Fibroblast of gingiva (primary cell): ENCODE results near the gene PRRC2A.
"Not testable (repeated sequence)": the region's sequence is repeated elsewhere in the genome, so short reads cannot be mapped to it uniquely, and the experiment has no call there.

Source experiments
- DNase-seq: peaks from one replicate; pipeline ENCODE4 v3.0.0-alpha.2; 2011; ENCODE audit warnings: low read depth

The PRRC2A gene

GRCh38 chr6:31586008-31586407 lies 34.5 kb upstream of the PRRC2A start, which contains the start of gene LST1:
Gene LST1 (plus strand): TSS chr6:31586277. CDS start chr6:31587300, 1,023 bp downstream.
- DNase-seq: no peak

DNA sequence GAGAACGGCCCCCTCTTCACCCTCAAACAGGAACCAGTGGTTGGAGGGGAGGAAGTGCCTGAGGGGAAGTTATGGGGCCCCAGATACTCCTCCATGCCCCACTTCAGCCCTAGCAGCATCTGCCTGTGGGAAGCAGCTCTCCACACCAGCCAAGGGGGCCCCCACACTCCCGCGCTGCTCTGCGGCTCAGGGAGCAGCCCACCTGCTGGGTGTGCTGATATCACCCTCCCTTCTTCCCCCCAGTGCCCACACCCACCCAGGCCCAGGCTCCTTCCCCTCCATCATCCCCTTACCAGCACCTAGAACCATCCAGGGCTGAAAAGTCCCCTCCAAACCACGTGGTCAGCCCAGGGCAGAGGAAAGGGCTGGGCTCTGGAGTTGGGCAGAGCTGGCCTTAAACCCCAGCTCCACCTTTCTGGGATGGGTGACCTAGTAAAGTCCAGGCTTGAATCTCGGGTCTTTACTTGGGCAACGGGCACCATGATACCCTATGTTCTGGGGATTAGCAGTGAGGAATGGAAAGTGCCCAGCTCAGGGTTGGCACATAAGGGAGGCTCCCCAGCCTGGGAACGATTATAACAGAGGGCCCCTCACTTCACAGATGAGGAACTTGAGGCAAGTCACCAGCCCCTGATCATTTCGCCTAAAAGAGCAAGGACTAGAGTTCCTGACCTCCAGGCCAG lies 33.8 kb upstream of the PRRC2A start:
- no peak for DNase-seq

- DNase-seq: no peak
Measured at GRCh38 chr6:31587791-31588777, 32.4 kb upstream of the PRRC2A start.

DNA sequence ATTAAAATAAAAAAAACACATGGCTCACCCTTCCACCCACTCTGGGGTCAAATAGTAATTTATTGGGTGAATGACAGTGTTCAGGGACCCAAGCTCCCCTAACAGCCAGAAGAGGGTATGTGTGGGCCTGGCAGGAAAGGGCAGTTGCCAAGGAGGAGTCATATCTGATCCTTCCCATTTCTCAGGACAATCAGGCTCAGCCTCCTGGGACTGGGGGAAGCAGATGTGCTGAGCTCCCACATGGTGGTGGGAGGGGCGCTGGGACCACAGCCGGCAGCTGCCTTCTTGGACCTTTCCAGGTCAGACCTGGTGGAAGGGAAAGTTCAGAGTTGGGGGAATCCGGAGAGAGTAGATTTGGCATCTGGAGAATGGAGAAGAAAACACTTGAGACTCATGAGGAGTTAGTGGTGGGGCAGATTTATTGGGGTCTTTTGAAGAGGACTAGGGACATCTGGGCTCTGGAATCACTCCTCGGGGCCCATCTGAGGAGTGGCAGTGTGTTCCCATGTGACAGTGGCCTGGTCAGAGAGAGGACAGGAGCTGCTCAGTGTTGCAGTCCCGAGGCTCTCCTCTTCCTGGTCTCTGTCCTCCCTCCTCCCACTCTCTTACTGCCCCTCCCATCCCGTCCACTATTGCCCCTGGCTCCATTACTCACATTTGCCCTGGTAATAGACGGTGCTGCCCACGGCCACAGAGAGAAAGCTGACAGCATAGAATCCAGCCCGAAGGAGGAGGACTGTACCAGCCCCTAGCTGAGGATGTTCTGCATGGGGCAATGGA lies 31.5 kb upstream of the PRRC2A start:
- no peak for DNase-seq

- DNase-seq: not testable (repeated sequence)
Measured at GRCh38 chr6:31590691-31591090, 29.8 kb upstream of the PRRC2A start.

DNA sequence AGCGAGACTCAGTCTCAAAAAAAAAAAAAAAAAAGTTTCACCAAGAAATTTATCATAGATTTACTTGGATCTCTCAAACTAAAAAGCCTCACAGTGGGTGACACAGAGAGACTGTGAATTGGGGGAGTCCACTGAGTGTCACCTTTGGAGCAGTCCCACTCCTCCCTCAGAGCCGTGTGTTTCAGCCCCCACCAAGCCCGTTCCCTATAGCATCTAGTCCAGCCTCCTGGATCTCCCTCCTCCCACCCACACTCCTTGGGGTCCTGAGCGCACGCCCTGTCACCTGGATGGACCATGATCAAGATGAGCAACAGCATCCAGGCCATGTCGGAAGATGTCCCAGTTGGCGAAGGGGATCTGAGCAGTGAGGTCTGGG lies 28.1 kb upstream of the PRRC2A start:
- no peak for DNase-seq

DNA sequence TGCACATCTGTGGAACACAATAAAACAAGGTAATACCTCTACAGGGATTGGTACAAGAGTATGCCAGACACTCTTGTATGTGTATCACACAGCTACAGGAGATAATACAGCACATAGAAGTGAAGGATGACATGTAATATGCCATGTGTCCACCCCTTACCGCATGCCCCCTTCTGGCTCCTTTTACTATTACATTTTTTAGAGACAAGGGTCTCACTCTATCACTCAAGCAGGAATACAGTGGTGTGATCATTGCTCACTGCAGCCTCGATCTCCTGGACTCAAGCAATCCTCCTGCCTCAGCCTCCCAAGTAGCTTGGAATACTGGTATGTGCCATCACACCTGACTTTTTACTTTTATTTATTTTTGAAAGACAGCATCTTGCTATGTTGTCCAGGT lies 23.5 kb upstream of the PRRC2A start:
- no peak for DNase-seq

- no peak for DNase-seq
Measured at GRCh38 chr6:31607317-31607716, 13.2 kb upstream of the PRRC2A start.

GRCh38 chr6:31609519-31610406 lies 10.8 kb upstream of the PRRC2A start:
- no peak for DNase-seq

GRCh38 chr6:31610968-31611367 lies 9.5 kb upstream of the PRRC2A start:
- DNase-seq: peak; percentile 18

GRCh38 chr6:31614075-31614619 lies 6.4 kb upstream of the PRRC2A start:
- no peak for DNase-seq

DNA sequence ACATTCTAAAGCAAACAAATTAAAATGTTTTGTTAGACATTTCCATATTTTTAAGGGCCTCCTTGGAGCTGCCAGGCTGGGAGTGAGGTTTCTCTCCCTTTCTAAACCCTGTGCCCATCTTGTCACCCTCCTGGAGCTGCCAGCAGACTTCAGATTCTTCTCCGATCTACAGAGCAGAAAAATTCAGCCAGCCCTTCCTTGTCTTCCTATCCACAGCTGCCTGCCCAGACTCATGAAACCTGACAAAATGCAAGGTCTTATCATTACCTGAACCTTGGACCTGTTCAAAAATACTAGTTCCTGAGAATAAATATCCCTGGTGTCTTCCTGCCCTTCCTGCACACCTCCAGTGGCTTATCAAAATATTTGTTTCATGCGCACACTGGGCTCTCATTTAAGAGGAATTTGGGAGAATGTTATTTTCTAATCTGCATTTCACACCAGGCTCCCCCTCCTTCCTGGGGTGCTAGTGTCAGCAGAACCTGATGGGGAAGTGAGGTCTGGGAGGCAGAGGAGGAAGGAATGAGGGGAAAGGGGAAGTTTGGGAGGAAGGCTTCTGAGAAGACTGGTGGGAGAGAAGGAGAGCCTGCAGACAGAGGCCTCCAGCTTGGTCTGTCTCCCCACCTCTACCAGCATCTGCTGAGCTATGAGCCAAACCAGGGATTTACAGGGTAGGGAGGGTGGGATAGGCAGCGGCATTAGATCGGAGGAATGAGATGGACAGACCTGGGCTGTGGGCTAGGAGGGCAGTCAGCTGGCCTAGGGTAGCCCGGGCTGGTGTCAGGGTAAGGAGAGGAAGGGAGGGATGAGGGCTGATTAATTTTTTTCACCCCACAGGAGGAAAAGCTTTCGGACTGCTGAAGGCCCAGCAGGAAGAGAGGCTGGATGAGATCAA lies 5.6 kb upstream of the PRRC2A start, which contains the start of gene AIF1:
AIF1 (plus strand) TSS at position 551 of the 895 bp plus-strand sequence; CDS start at position 647, 96 bp downstream.
- DNase-seq: no peak

DNA sequence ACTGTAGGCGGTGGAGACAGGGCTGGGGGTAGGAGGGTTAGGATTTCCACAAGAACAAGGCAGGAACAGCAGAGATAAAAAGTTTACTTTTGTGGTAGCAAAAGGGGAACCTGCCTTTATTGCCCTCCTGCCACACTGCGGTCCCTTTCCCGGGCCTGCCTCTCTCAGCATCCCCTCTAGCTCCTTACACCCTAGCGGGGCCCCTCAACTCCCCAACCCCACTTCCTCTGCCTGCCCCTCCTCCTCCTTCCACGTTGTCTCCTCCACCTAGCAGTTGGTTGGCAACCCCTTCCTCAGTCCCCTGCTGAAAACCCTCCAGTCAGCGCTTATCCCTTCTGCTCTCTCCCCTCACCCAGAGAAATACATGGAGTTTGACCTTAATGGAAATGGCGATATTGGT lies 4.8 kb upstream of the PRRC2A start:
- DNase-seq: no peak

GRCh38 chr6:31617010-31617409 lies 3.5 kb upstream of the PRRC2A start:
- DNase-seq: no peak

GRCh38 chr6:31619805-31620585 lies 520 bp upstream of the PRRC2A start:
- peak; percentile 100 for DNase-seq

- no peak for DNase-seq
Measured at GRCh38 chr6:31621320-31621939, 915 bp downstream of the PRRC2A start.

DNA sequence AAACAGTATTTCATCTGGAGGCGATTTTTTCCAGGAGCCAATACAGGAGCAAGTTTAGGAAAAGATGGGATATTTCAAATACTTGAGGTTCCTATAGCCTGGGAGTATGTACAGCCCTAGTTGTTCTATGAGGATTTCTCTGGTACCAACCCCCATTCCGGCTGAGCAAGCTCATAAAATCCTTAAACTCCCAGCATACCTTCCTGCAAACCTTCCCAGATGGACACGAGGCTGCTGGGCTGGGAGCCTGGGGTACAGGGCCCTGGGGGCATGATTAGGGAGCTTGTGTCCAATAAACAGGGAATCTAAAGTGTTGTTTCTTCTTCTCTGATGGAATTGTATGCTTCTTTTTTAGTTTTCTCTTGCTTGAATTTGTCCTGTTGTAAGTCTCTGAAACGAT lies 1.5 kb downstream of the PRRC2A start:
- DNase-seq: no peak

GRCh38 chr6:31622684-31623091 lies 2.2 kb downstream of the PRRC2A start:
- DNase-seq: no peak

GRCh38 chr6:31624070-31624469 lies 3.6 kb downstream of the PRRC2A start:
- DNase-seq: no peak
